MG63 (cell line): ENCODE data around the gene AOAH. TPM values are rescaled to one million over a fixed set of nuclear protein-coding genes. Genes with fewer than 3 reads are reported as not detected.

Experiments used
- DNase-seq: peaks from one replicate; pipeline ENCODE4 v3.0.0-alpha.2; 2020
- H3K27me3 ChIP-seq: fragments of 250-450 bp; sonication (Bioruptor Pico); 2 replicates; pipeline ENCODE4 v1.5.1; 2020; ENCODE audit warnings: mild to moderate bottlenecking, moderate library complexity
- H3K36me3 ChIP-seq: fragments of 250-450 bp; sonication (Bioruptor Pico); 2 replicates; pipeline ENCODE4 v1.5.1; 2020; ENCODE audit warnings: mild to moderate bottlenecking, moderate library complexity
- H3K4me3 ChIP-seq: fragments of 250-450 bp; sonication (Bioruptor Pico); 2 replicates; pipeline ENCODE4 v1.5.1; 2020; ENCODE audit warnings: mild to moderate bottlenecking, moderate library complexity
- H3K9me3 ChIP-seq: fragments of 250-450 bp; sonication (Bioruptor Pico); 2 replicates; pipeline ENCODE4 v1.5.1; 2020; ENCODE audit warnings: mild to moderate bottlenecking, moderate library complexity
- total RNA-seq: library from RNA; depleted of rRNA; stranded (reverse); fragments of >200 nt; shearing (Covaris generic); gene quantifications from 2 replicates; pipeline ENCODE4 v1.2.3, GENCODE V29; 2014; ENCODE audit warnings: low replicate concordance

The AOAH gene
- total RNA-seq, 1 experiment from 2014 or later, result not detected

DNA sequence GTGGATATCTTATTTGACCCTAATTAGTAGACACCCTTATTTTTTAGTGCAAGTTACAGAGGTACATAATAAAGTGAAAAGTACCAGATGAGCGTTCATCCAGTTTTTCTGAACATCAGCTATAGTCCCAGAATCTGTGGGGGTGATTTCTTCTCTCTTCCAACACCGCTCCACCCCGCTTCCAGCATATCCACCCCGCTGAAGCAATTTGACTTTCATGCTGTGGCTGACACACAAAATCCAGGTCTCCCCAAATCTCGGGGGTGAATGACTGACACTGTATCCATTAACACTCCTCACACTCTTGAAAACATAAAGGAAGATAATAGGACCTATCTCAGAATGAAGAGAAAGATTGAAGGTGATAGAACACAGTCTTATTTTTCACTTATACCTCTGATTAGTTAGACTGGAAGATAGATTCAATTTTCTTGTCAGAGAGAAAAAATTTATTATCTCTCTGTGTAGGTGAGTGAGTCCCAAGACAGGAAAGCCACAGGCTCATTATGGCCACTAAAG is 191.3 kb downstream of the AOAH start:
- no peak overlapping the region for H3K4me3 ChIP-seq
- DNase-seq, result no peak
- no peaks in the 10 kb centered on the region for H3K36me3 ChIP-seq
- no peaks in the 10 kb centered on the region for H3K27me3 ChIP-seq
- no peaks in the 10 kb centered on the region for H3K9me3 ChIP-seq

DNA sequence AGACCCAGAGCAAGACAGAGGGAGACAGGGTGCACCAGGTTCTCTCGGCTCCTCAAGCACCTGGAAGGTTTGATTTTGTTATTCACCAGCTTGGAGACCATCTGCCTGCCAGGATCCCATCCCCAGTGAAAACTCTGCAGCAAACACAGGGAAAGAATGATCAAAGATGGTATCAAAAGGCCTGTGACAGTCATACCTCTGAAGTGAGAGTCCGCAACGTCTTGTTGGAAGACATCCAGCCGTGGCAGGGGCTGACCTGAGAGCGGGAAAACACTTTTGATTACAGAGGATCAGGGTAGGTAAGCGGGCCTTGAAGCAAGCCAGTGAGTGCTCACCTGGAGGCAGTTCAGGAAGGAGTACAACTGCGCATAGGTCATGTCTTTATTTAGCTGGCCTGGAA is 192.3 kb downstream of the AOAH start:
- Histone ChIP-seq H3K36me3 (no peaks in the 10 kb centered on the region), H3K27me3 (no peaks in the 10 kb centered on the region), H3K9me3 (no peaks in the 10 kb centered on the region), H3K4me3 (no peak overlapping the region)
- DNase-seq, result no peak

DNA sequence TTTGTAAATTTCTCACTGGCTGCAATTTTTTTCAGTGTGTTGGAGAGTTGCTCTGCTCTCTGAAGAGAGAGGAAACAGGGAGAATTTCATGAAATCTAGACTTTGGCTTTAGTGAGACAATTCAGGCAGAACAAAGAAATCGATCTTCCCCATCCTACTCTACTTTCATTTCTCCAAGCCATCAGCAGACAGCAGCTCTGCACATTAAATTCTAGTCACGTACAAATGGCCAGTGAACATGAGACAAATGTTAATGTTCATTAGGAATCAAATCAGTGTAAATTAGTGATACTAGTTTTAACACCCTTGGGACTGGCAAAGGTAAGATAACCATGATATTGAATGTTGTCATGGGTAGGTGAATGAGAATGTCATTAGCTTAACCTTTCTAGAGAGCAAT is 193.8 kb downstream of the AOAH start:
- Histone ChIP-seq H3K4me3 (no peak overlapping the region), H3K9me3 (no peaks in the 10 kb centered on the region), H3K27me3 (no peaks in the 10 kb centered on the region), H3K36me3 (no peaks in the 10 kb centered on the region)
- no peak for DNase-seq

DNA sequence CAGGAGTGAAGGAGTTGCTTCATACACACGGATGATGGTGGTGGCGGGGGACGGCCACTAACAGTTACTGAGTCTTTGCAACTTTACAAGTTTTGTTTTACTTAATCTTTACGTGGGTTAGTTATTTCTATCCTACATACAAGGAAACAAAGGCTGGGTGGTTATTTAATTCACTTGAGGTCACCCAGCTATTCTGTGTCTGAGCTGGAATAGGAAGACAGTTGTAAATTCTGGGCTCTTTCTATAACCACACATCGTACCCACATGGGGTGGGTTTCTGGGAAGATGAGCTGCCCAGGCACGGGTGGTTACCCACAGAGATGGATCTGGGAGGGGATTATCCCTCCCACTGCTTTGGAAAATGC is 196.8 kb downstream of the AOAH start:
- Histone ChIP-seq H3K4me3 (no peak overlapping the region), H3K27me3 (no peaks in the 10 kb centered on the region), H3K9me3 (no peaks in the 10 kb centered on the region), H3K36me3 (no peaks in the 10 kb centered on the region)
- no peak for DNase-seq

DNA sequence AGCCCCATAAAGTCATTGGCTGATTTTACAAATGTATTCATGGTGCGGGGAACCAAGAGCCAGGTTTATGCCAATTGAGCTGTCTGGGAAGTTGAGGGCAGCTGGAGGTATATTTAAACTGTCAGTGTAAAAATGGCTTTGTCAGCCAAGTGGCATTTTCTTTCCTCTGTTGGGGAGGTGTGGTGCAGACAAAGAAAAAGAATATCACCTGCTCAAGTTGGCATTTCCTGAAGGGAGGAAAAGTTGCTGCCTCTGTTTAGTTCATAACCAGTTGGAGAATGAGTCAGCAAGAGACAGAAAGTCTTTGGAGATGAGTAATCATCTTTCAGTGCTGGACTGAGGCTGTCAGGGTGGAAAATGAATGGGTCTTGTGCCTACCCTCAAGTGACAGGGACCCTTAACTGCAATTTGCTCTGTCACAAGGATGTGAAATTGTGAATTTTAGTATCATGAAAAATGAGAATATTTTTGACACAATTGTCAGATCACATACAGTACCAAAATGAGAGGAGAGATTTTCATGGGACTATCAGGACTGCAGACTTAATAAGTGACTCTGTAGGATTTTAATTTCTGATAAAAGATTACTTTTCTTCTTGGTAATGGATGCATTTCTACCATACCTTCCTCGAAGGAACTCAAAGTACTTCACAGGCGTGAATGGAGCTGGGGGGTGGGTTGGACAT is 197.3 kb downstream of the AOAH start:
- Histone ChIP-seq H3K4me3 (no peak overlapping the region), H3K9me3 (no peaks in the 10 kb centered on the region), H3K36me3 (no peaks in the 10 kb centered on the region), H3K27me3 (no peaks in the 10 kb centered on the region)
- DNase-seq, result peak; percentile 30

DNA sequence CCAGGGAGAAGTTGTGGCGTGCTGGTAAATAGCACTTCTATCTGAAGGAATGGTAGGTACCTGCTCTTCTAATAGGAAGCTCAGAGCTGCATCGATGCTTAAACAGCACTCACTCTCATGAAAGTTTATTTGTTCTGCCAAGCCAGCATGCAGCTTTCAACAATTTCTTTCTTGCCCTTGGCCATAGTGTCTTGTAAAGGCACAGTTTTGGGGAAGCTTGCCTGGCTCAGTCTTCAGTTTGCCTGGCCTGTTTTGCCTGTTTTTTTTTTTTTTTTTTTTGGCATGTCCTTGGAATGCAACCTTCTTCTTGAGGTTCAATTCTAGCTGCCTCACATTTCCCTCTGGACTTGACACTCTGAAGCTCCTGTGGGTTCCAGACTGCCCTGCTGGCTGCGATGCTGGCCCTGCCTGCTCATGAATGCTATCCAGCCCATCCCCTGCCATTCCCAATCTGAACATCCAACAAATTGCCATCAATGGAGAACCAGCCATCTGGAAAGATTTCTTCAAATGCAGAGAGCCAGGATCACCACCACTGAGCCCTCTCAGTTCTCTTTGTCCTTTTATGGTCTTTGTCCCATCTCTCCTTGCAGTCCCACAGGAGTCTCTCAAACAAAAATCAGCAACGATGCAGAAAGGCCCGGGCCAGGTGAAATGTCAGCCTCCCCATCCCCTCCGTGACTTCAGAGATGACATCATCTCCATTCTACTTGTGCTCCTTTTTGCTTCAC is 200.8 kb downstream of the AOAH start:
- no peaks in the 10 kb centered on the region for H3K27me3 ChIP-seq
- H3K36me3 ChIP-seq, result no peaks in the 10 kb centered on the region
- H3K9me3 ChIP-seq, result no peaks in the 10 kb centered on the region
- no peak overlapping the region for H3K4me3 ChIP-seq
- no peak for DNase-seq

DNA sequence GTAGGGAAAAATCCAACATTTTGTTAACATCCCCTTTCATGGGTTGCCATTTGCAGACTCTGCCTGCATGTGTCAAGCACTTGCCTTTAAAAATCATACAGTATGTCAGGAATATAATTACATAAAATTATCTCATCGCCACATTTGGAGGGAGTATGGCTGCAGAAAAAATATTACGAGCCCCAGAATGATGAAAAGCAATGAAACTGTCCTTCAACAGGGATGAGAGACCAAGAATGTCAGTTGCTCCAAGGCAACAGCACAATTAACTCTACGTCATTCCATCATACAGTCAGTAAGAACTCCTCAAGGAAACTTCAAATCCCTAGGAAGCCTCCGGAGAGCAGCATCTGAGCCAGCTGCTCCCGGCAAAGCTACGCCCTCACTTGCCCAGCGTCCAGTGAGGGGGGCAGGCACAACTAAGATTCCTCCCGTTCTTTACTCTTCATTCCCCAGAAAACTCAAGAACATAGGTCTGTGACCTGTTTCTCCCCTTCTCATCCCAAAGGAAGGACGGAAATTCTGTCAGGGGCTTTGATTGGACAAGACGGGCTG is 201.8 kb downstream of the AOAH start:
- no peaks in the 10 kb centered on the region for H3K27me3 ChIP-seq
- H3K9me3 ChIP-seq, result no peaks in the 10 kb centered on the region
- H3K36me3 ChIP-seq, result no peaks in the 10 kb centered on the region
- H3K4me3 ChIP-seq, result no peak overlapping the region
- DNase-seq, result no peak

DNA sequence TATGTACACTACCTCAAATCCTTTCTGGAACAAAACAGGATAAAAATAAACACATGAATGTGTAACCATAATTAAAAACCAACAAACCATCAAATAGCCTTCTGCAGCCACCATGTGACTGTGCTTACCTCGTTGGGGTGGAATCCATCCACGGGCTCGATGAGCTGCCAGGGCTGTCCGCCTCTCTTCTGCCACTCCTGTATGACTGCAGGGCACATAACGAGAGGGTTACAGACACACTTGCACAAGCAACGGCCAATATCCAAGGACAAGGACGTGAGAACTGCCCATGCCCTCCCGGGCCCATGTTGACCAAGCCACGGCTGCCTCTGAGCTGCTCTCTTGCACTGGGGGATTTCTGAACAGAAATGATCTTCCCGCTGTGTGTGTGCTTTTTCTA is 202.4 kb downstream of the AOAH start:
- no peak for DNase-seq
- Histone ChIP-seq H3K9me3 (no peaks in the 10 kb centered on the region), H3K36me3 (no peaks in the 10 kb centered on the region), H3K4me3 (no peak overlapping the region), H3K27me3 (no peaks in the 10 kb centered on the region)

DNA sequence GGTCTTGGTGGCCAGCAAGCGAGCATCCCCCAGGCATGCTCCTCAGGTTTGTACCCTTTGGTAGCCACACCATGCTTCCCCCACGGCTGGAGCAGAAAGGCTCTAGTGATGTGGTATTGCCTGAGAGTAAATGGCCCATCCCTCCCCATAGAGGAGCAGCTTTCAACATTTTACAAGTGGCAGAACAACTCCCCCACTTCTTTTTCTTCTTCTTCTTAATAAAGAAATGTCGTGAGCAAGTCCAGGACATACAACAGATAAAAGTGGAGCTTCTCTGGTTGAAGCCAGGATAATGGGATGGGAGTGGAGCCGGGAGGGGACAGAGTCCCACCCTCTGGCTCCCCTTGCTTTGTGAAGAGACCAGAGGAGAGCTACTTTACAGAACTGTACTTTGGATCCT is 203.2 kb downstream of the AOAH start:
- Histone ChIP-seq H3K9me3 (no peaks in the 10 kb centered on the region), H3K36me3 (no peaks in the 10 kb centered on the region), H3K4me3 (no peak overlapping the region), H3K27me3 (no peaks in the 10 kb centered on the region)
- DNase-seq, result no peak

DNA sequence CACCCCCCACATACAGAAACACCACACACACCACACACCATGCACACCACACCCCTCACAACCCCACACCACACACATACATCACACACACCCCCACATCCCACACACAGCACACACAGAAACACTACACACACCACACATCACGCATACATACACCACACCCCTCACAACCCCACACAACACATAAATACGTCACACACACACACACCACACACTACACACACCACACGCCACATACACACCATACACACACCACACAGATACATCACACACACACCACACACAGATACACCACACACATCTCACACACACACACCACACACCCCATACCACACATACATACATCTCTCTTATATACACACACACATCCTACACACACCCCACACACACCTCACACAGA is 208.4 kb downstream of the AOAH start:
- H3K9me3 ChIP-seq, result no peaks in the 10 kb centered on the region
- no peaks in the 10 kb centered on the region for H3K36me3 ChIP-seq
- no peak for DNase-seq
- H3K4me3 ChIP-seq, result no peak overlapping the region
- no peaks in the 10 kb centered on the region for H3K27me3 ChIP-seq

DNA sequence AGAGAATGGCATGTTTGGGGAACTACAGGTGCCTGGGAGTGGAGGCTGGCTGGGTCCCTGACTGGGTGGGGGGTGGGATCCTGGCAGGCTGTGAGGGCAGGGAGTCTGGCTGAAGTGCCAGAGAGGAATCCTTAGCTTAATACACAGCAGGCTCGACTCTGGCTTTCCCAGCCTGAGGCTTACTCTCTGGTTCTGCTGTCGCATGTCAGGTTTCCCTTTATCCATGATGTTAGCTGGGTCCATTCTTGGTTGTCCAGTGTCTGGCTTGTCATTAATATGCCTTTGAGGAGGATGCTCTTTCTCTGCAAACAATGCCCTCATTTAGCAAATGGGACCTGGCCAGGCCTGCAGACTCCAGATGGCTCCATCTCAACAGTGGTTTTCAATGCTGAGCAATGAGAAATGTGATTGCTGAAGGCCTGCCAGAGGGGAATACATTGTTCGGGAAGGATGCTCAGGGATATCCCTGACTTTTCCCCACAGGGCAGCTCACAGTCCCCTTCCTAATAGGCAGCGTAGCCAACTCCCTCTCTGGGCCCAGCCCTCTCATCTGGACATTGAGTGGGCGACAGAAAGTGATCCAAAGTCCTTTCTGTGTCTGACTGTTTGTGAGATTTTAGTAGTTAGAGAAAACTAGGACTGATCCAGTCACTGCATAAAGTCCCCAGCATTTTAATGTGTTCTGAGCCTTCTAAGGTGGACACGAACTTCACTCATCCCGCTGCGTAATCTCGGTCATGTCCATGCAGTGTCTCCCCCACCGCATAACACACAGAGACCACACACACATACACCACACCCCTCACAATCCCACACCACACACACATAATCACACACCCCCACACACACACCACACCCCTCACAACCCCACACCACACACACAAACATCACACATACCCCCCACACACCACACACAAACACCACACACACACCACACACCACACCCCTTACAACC is 209.7 kb downstream of the AOAH start:
- H3K27me3 ChIP-seq, result no peaks in the 10 kb centered on the region
- no peak overlapping the region for H3K4me3 ChIP-seq
- DNase-seq, result no peak
- no peaks in the 10 kb centered on the region for H3K9me3 ChIP-seq
- no peaks in the 10 kb centered on the region for H3K36me3 ChIP-seq

DNA sequence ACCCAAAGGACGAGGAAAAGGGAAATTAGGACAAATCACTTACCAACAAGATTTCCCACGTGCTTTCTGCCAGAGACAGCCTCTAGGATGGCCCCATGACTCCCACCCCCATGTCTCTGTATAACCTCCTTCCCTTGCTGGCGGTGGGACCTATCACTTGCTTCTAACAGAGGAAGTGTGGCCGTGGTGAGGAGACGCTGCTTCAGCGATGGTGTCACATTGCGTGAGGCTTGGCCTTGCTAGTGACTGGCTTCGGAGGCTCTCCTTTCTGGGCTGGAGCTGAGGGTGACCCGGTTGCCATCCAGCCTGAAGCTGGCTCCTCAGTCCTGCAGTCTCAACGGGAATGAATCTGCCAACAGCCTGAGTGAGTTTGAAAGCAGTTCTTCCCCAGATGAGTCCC is 210.9 kb downstream of the AOAH start:
- DNase-seq, result no peak
- H3K36me3 ChIP-seq, result no peaks in the 10 kb centered on the region
- H3K27me3 ChIP-seq, result no peaks in the 10 kb centered on the region
- H3K9me3 ChIP-seq, result no peaks in the 10 kb centered on the region
- no peak overlapping the region for H3K4me3 ChIP-seq

DNA sequence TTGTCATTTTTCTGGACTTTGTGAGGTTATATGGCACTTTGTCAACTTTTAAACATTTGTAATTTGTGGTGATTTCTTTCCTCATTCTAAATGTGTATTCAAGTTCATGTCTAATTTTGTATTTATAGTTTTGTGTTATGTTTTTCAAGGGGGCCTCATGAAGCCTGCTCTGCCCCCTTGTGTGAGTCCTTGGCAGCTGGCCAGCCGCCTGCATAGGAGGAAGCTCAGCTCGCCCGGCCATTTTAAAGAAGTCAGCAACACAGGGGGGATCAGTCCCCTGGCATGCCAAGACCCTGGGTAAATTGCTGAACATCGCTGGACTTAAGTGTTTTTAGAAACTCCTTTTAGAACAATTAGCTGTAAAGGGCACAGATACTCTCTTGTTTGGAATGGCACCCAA is 211.7 kb downstream of the AOAH start:
- no peaks in the 10 kb centered on the region for H3K27me3 ChIP-seq
- H3K9me3 ChIP-seq, result no peaks in the 10 kb centered on the region
- no peak for DNase-seq
- no peaks in the 10 kb centered on the region for H3K36me3 ChIP-seq
- H3K4me3 ChIP-seq, result no peak overlapping the region

DNA sequence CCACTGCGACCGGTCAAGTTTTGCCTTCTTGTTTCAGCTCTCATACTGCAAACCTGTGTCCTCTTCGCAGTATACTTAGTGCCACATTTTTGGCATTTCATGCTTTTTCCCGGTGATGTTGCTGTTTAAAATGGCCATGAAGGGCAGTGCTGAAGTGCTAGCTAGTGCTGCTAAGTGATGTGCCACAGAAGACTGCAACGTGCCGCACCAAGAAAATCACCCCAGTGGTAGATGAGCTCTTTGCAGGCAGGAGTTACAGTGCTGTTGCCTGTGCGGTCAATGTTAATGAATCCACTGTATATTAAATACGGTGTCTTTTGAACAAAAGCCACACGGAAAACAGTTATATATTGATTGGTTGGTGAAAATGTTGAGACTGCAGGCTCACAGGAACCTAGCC is 214.3 kb downstream of the AOAH start:
- Histone ChIP-seq H3K36me3 (no peaks in the 10 kb centered on the region), H3K9me3 (no peaks in the 10 kb centered on the region), H3K4me3 (no peak overlapping the region), H3K27me3 (no peaks in the 10 kb centered on the region)
- DNase-seq, result no peak

DNA sequence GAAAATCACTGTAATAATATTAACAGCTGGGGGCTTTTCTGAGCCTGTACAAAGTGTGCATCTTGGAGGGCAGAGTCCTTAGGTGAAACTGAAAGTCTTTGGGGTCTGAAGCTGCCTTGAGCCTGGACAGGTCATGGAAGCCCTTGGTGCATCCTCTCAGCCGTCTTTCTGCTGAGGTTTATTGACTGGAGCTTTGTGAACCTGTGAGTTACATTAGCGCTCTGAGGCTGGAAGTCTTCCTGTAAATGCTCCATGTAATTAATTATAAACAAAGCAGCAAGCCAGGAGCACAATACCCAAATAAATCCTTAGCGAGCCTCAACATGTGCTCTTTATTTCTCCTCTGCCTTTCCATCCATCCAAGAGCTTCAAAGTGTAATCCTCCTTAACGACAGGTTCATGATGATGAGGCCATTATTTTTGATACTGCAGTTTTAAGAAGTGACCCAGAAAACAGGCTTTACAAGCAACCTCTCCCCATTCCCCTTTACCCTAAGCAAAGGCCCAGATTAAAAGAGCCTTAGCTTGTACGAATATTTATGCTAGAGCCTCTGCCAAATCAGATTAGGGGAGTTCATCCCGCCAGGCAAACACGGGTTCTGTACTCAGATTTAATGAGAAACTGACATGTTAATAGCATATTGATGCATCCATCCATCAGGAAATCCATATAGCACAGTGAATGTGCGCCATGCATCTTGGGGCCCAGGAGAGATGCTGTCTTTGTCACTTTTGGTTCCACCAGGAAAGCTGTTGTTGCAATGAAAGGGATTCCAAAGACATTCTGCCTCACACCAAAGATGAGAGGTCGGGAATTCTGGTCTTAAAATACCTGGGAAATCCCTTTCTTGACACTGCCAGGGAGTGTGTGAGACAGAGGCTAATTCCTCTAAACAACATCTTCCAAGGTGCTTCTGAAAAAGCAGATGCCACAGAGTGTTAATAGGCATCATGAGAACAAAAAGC is 216.5 kb downstream of the AOAH start:
- no peak for DNase-seq
- Histone ChIP-seq H3K27me3 (no peaks in the 10 kb centered on the region), H3K36me3 (no peaks in the 10 kb centered on the region), H3K9me3 (no peaks in the 10 kb centered on the region), H3K4me3 (no peak overlapping the region)

DNA sequence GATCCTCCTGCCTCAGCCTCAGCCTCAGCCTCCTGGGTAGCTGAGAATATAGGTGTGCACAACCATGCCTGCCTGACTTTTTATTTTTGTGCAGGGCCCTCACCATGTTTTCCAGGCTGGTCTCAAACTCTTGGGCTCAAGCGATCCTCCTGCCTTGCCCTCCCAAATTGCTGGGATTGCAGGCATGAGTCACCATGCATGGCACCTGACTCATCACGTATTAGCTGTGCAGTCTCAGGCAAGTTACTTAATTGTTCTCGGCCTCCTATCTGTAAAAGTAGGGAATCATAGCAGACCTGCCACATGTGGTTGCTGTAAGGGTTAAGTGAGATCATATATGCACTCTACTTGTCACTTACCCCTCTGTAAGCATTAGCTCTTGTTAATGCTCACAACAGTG is 217.5 kb downstream of the AOAH start:
- H3K36me3 ChIP-seq, result no peaks in the 10 kb centered on the region
- no peak overlapping the region for H3K4me3 ChIP-seq
- DNase-seq, result peak; percentile 74
- no peaks in the 10 kb centered on the region for H3K9me3 ChIP-seq
- H3K27me3 ChIP-seq, result no peaks in the 10 kb centered on the region
